T-helper 2 cell treated with Interferon-gamma antibody and Interleukin-4, amounts not matched to agents 5 μg/mL and 100 μg/mL, for 36 hours (primary cell): ENCODE measurements around the gene CBLN1.

ENCODE experiments used
- DNase-seq: peaks from one replicate; pipeline ENCODE4 v3.0.0; 2021; ENCODE audit warnings: low spot score
- H3K27ac Mint-ChIP-seq: one replicate; pipeline ENCODE4 v1.8.0; 2021; ENCODE audit warnings: mild to moderate bottlenecking, mixed read lengths
- H3K27me3 Mint-ChIP-seq: one replicate; pipeline ENCODE4 v1.8.0; 2021; ENCODE audit warnings: low read depth, mixed read lengths
- H3K36me3 Mint-ChIP-seq: one replicate; pipeline ENCODE4 v1.8.0; 2021; ENCODE audit warnings: low read depth, mixed read lengths
- H3K4me1 Mint-ChIP-seq: one replicate; pipeline ENCODE4 v1.8.0; 2021; ENCODE audit warnings: low read depth, mixed read lengths
- H3K4me3 Mint-ChIP-seq: one replicate; pipeline ENCODE4 v1.8.0; 2022; ENCODE audit warnings: mild to moderate bottlenecking, moderate library complexity, mixed read lengths
- H3K9me3 Mint-ChIP-seq: one replicate; pipeline ENCODE4 v1.8.0; 2021; ENCODE audit warnings: mixed read lengths

CBLN1 gene

DNA sequence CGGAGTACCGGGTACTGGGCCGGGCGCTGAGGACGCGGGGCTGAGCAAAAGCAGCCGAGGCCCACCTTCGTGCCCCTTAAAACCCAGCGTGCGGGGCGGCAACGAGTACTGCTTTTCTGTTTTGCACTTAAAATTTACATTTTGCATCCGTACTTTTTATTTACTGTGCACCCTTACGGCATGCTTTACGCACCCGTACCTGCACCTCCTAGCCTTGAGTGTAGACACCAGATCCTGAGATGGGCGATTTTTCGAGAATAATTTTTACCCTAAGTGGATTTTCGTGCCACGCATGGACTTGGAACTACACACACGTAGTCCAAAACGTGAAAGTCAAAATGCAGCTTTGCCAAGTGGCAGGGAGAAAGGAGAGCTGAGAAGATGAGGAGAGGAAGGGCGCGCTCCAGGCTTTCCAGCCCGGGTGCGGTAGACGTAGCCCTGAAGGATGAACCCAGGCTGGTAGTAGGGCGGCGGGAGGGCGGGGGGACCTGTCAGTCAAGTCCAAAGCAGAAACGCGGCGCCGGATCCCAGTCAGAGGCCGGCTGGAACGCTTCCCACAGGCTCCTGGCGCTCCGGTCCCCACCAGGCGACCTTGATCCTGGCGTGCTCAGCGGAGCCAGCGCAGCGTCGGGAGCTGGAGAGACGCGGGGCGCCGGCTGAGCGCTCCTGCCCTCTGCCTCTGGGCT is 1.2 kb upstream of the CBLN1 start:
- Mint-ChIP-seq H3K4me3 (peak overlapping the region; percentile 71), H3K27me3 (peaks cover 62% of the 10 kb centered on the region), H3K9me3 (no peaks in the 10 kb centered on the region), H3K36me3 (peaks cover 2% of the 10 kb centered on the region), H3K4me1 (peaks cover 6% of the 10 kb centered on the region), H3K27ac (no peak overlapping the region)
- DNase-seq: no peak

DNA sequence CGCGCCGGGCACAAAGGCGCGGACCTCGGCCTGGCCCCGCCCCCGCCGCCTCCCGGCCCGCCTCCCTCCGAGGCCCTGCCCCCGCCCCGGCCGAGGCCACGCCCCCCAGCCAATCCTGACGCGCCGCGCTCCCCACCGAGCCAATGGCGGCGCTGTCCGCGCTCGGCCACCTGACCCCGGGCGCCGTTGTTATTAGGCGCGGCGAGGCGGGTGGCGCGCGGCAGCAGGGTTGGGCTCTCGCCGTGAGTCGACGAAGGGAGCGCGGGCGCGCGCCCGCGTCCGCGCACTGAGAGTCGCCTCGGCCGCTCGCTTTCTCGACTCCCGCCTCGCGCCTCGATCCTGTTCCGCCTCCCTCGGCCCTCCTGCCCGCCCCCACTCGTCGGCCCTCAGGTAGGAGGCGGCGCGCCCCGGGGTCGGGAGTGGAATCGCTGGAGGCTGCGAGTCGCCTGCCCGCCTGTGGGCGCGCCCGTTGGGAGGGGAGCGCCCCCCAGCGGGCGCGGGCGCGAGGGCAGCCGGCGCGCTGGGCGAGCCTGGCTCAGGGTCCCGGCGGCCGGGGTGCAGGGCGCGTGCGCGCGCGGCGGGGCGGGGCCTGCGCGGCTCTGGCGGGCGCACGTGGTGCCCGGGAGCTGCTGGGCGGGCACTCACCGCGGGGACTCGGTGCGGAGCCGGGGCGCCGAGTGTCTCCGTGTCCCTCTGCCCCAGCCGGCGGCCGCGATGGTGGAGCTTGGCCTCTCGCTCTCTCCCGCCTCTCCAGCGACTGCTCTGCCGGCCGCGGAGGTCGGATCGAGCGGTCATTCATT is 405 bp upstream of the CBLN1 start:
- Mint-ChIP-seq H3K36me3 (peaks cover 2% of the 10 kb centered on the region), H3K4me3 (peak overlapping the region; percentile 71), H3K9me3 (no peaks in the 10 kb centered on the region), H3K4me1 (peaks cover 6% of the 10 kb centered on the region), H3K27ac (no peak overlapping the region), H3K27me3 (peaks cover 70% of the 10 kb centered on the region)
- peak; percentile 66 for DNase-seq

DNA sequence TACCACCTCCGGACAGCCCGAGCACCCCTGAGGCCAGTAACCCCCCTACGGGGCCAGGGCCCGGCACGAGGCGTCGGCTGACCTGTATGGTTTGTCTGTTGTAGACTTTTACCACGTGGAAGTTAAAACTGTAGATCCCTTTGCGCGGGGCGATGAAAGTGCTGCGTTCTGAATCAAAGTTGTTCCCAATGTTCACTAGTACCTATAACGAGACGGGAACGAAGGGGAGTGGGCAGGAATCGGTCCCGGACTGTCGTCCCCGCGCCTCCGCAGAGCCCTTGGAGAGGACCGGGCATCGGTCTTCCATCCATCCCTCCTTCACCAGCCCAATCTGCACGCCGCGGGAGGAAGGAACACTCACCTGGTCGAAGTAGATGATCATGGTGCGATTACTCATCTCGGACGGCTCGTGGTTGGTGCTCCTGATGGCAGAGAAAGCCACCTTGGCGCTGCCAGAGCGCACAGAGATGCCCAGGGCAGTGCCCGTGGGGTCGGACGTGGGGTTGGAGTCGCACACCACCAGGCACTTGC is 732 bp downstream of the CBLN1 start:
- Mint-ChIP-seq H3K4me3 (peak overlapping the region; percentile 36), H3K27ac (no peak overlapping the region), H3K27me3 (peaks cover 77% of the 10 kb centered on the region), H3K4me1 (peaks cover 6% of the 10 kb centered on the region), H3K9me3 (no peaks in the 10 kb centered on the region), H3K36me3 (peaks cover 2% of the 10 kb centered on the region)
- DNase-seq: no peak

DNA sequence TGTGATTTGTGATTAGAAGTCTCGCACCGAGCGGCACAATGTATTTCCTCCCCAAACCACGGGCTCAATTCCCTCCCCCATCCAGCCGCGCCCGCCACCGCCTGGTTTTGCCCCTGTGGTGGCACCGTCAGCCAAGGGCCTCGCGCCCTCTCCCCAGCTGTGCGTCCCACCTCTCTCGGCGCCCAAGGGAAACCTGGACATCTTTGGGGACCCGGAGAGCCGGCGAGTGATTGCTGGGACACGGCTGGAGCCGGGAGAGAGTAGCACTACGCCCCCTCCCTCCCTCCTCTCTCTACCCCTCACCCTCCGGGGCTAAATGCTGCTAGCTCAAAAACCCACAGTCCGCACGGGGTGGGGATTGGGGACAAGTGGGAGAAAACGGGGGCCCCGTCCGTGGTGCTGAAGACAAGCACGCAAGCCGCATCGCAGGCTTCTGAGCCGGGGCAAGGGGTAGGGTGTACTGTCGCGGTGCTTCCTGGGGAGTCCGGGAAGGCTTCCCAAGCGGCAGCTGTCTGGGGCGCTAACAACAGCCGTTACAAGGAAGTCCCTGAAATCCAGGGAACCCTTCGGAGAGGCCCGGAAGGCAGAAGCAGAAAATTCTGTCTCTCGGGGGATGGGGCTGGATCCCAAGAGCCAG is 1.4 kb downstream of the CBLN1 start:
- Mint-ChIP-seq H3K27me3 (peaks cover 80% of the 10 kb centered on the region), H3K9me3 (no peaks in the 10 kb centered on the region), H3K27ac (no peak overlapping the region), H3K4me3 (no peak overlapping the region), H3K4me1 (peaks cover 6% of the 10 kb centered on the region), H3K36me3 (peaks cover 2% of the 10 kb centered on the region)
- no peak for DNase-seq

DNA sequence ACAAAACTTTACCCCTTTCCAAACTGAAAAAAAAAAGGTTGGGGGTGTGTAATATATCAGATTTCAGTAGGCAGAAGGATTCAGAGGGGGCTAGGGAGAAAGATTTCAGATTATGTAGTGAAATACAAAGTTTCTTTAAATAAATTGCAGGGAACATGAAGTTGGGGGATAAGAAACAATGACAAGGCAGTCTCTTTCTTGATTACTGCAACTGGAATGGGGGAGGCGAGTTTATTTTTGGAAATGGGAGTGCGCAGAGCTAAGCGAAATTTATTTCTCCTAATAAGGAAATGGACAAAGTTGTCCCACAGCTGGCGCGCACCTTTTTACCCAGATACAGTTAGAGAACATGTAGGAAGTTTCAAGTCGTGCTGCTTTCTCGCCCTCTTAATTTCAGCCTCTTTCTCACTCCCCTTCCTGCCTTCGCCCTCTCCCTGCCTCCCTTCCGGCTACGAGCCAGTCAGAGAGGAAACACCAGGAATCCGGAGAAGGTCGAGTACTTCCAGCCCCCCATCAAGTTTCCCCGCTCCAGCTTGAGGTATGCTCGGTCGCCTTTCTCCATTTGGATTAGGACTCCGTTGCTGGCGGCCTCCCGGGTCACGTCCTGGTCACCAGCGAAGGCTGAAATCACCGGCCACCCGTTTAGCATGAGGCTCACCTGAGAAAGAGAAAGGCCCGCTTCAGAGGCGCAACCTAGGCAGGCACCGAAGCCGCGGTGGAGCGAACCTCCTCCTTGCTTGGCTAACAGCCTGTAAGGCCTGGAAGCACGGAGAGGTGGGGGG is 2.5 kb downstream of the CBLN1 start:
- H3K36me3 Mint-ChIP-seq: peaks cover 2% of the 10 kb centered on the region
- H3K27ac Mint-ChIP-seq: no peak overlapping the region
- peaks cover 82% of the 10 kb centered on the region for H3K27me3 Mint-ChIP-seq
- no peak for DNase-seq
- no peak overlapping the region for H3K4me3 Mint-ChIP-seq
- H3K9me3 Mint-ChIP-seq: no peaks in the 10 kb centered on the region
- H3K4me1 Mint-ChIP-seq: peaks cover 6% of the 10 kb centered on the region

DNA sequence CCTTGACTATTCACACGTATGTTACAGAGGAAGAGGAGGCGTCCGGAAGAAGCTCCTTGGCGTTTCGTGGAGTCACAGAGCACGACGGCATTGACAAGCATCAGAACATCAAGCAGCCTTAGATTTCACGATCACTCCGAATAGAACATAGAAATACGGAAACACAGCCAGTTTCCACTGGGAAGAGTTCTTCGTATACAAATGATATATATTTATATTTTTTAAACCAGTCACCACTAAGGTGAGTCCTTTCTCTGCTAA is 3.1 kb downstream of the CBLN1 start:
- no peaks in the 10 kb centered on the region for H3K9me3 Mint-ChIP-seq
- H3K4me3 Mint-ChIP-seq: no peak overlapping the region
- DNase-seq: no peak
- no peak overlapping the region for H3K27ac Mint-ChIP-seq
- peaks cover 6% of the 10 kb centered on the region for H3K4me1 Mint-ChIP-seq
- peaks cover 82% of the 10 kb centered on the region for H3K27me3 Mint-ChIP-seq
- peaks cover 2% of the 10 kb centered on the region for H3K36me3 Mint-ChIP-seq

DNA sequence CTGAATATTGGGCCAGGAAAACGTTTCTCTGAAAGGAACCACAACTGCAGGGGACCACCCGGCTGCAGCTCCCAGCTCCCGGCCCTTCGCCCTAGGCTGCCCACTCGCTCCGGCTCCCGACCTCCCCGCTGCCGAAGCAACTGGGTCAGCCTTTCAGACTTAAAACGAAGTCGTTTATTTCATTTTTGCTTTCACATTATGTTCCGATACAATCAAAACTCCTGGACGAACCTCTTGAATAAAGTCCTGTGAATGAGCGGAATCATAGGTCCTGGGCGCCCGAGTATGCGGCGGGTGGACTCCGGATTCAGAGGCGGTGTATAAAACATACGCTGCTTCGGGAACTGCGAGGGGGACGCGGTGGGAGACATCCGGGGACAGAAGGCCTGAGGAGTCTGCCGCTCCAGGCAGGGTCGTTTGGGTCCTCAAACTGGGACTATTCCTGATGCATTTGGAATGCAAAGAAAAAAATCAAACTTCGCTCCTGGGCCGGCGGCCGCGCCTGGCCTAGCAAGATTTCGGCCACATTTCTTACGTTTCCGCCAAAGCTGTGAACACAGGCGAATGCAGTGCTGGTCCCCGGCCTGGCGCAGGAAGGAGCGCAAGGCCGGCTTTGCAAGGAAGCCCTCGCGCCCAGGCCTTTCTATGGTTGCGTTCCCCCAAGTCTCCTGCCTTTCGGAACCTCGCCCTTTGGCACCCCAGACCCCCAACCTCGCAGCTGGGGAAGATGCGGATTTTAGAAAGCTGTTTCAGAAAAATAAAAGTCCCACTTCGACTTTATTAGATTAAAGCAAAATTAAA is 3.7 kb downstream of the CBLN1 start:
- no peaks in the 10 kb centered on the region for H3K9me3 Mint-ChIP-seq
- peaks cover 2% of the 10 kb centered on the region for H3K36me3 Mint-ChIP-seq
- peaks cover 83% of the 10 kb centered on the region for H3K27me3 Mint-ChIP-seq
- no peak for DNase-seq
- H3K4me3 Mint-ChIP-seq: no peak overlapping the region
- H3K4me1 Mint-ChIP-seq: peaks cover 6% of the 10 kb centered on the region
- H3K27ac Mint-ChIP-seq: no peak overlapping the region

DNA sequence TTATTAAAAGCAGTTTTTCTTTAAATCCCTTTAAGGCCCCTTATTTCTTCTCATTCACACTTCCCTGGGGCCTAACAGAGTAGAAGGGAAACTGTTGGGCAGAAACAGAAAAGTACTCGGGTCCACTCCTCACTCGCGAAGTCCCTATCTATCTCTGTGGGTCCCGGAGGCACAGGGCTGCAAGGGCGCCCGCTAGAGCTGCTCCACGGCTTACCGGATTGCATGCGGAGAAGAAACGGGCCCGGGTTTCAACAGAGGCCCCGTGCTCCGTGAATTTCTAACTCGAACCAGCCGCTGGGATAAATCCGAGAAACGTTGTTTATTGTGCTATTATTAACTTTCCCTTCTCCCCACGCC is 4.3 kb downstream of the CBLN1 start:
- no peak for DNase-seq
- Mint-ChIP-seq H3K9me3 (no peaks in the 10 kb centered on the region), H3K27me3 (peaks cover 77% of the 10 kb centered on the region), H3K27ac (no peak overlapping the region), H3K36me3 (peaks cover 2% of the 10 kb centered on the region), H3K4me1 (peaks cover 1% of the 10 kb centered on the region), H3K4me3 (no peak overlapping the region)

DNA sequence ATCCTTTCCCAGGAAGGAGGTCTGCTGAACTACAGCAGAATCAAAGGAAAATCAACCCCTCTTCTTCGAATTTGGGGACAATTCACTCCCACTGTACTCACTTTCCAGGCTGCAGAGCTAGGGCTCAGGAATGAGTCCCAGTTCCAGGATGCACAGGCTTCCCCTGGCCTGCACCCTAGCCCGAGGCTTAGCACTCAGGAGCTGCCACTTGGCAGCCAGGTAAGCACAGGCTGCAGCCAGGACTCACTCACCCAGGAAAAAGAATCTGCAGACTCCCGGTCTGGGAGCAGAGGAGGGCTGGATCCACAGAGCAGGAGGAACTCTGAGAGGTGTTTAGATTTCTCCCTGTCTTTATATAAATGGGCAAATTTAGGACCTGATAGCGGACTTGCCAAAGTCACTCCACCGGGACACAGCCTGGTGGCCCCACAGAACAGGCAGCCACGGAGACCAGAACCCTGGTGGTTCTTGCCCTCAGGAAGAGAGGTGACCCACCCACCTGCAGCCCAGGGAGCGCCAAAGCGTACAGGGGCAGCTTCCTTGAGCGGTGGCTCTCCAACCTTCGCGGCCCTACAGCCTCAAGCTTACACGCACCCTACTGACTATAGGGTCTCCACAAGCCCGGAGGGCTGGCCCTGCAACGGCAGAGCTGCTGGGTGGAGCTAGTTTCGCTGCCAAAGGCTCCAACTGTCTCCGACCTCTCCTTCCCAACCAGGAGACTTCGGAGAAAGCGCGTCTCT is 4.8 kb downstream of the CBLN1 start:
- no peak overlapping the region for H3K4me3 Mint-ChIP-seq
- DNase-seq: no peak
- H3K4me1 Mint-ChIP-seq: peaks cover 1% of the 10 kb centered on the region
- H3K36me3 Mint-ChIP-seq: peaks cover 2% of the 10 kb centered on the region
- H3K9me3 Mint-ChIP-seq: no peaks in the 10 kb centered on the region
- no peak overlapping the region for H3K27ac Mint-ChIP-seq
- peaks cover 76% of the 10 kb centered on the region for H3K27me3 Mint-ChIP-seq

DNA sequence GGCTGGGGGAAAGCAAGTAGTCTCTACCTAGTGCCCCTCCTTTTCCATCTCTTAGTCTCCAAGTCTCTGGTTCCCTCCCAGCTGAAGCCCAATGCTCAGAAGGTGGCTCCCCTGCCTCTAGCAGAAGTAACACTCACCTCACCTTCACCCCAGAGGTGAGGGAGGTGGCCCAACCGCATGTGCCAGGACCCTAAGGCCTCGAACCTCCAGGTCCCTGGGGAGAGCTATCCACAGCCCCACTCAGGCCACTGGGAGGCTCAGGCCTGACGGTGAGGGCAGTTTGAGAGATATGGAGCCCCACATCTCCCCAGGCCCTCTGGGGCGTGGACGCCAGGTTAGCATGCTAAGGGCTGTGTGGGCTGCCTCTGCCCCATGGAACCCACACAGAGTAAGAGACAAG is 5.8 kb downstream of the CBLN1 start:
- H3K9me3 Mint-ChIP-seq: no peaks in the 10 kb centered on the region
- no peak overlapping the region for H3K4me3 Mint-ChIP-seq
- DNase-seq: no peak
- H3K27me3 Mint-ChIP-seq: peaks cover 74% of the 10 kb centered on the region
- peaks cover 2% of the 10 kb centered on the region for H3K36me3 Mint-ChIP-seq
- no peak overlapping the region for H3K27ac Mint-ChIP-seq
- peaks cover 1% of the 10 kb centered on the region for H3K4me1 Mint-ChIP-seq

DNA sequence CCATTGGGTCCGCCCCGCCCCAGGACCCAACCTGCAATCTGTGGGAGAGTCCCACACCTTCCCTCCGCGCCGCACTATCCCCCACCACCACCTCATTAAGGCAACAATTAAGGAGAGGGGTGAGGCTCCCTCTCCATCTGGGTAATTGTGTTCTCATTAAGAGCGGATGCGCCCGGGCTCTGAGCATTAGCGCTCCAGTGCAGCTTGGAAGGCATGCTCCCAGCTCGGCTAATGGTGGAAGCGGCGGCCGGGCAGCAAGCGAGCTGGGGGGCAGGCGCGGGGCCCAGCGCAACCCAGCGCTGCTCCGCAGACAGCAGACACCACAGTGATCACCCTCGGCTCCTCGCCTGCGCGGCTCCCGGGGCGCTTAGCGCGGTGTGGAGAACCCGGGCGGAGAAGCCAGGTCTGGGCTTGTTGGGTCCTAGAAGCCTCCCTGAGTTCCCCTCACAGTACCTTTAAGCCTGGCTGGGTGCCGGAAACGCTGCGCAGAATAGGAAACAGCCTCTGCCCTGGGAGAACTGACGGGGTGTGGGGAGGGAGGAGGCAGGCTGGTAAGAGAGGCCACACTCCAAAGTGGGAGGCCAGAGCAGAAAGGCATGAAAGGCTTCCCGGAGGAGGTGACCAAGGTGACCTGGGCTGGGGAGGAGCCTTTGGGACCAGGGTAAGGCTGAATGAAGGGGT is 6.4 kb downstream of the CBLN1 start:
- peaks cover 1% of the 10 kb centered on the region for H3K4me1 Mint-ChIP-seq
- H3K27ac Mint-ChIP-seq: no peak overlapping the region
- no peak for DNase-seq
- H3K9me3 Mint-ChIP-seq: no peaks in the 10 kb centered on the region
- H3K4me3 Mint-ChIP-seq: no peak overlapping the region
- H3K36me3 Mint-ChIP-seq: peaks cover 2% of the 10 kb centered on the region
- H3K27me3 Mint-ChIP-seq: peaks cover 67% of the 10 kb centered on the region

DNA sequence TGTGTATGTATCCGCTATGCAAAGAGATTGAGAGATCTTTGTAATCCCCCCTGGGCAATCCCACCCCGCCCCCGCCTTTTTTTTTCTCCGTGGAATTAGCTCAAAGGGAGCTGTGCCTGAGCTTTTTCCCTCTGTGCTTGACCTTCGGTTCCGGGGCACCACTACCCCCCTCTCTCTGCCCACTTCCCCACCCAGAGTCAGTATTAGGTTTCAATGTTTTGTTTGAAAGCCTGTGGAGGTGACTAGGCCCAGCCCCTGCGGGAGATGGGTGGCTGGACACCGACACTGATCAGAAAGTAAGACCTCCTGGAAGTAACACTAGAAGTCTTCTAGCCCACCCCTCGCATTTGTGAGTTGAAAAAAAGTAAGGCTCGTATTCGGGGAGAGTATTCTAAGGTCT is 7.0 kb downstream of the CBLN1 start:
- Mint-ChIP-seq H3K27ac (no peak overlapping the region), H3K27me3 (peaks cover 61% of the 10 kb centered on the region), H3K4me3 (no peak overlapping the region), H3K9me3 (no peaks in the 10 kb centered on the region), H3K4me1 (no peaks in the 10 kb centered on the region), H3K36me3 (no peaks in the 10 kb centered on the region)
- no peak for DNase-seq
